Measurements from ENCODE around the gene PDS5A. TPM values are rescaled to one million over a fixed set of nuclear protein-coding genes. Genes with fewer than 3 reads are reported as not detected.
"Not testable (repeated sequence)": the region's sequence is repeated elsewhere in the genome, so short reads cannot be mapped to it uniquely, and the experiment has no call there.

The PDS5A gene, protein sequence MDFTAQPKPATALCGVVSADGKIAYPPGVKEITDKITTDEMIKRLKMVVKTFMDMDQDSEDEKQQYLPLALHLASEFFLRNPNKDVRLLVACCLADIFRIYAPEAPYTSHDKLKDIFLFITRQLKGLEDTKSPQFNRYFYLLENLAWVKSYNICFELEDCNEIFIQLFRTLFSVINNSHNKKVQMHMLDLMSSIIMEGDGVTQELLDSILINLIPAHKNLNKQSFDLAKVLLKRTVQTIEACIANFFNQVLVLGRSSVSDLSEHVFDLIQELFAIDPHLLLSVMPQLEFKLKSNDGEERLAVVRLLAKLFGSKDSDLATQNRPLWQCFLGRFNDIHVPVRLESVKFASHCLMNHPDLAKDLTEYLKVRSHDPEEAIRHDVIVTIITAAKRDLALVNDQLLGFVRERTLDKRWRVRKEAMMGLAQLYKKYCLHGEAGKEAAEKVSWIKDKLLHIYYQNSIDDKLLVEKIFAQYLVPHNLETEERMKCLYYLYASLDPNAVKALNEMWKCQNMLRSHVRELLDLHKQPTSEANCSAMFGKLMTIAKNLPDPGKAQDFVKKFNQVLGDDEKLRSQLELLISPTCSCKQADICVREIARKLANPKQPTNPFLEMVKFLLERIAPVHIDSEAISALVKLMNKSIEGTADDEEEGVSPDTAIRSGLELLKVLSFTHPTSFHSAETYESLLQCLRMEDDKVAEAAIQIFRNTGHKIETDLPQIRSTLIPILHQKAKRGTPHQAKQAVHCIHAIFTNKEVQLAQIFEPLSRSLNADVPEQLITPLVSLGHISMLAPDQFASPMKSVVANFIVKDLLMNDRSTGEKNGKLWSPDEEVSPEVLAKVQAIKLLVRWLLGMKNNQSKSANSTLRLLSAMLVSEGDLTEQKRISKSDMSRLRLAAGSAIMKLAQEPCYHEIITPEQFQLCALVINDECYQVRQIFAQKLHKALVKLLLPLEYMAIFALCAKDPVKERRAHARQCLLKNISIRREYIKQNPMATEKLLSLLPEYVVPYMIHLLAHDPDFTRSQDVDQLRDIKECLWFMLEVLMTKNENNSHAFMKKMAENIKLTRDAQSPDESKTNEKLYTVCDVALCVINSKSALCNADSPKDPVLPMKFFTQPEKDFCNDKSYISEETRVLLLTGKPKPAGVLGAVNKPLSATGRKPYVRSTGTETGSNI (N-terminal part only)
- total RNA-seq (32.8 TPM), polyA plus RNA-seq (ENCODE audit: insufficient read depth in 1 of 8, insufficient read length in 8 of 8, low replicate concordance in 1 of 8) (10 to 100 TPM; 26.9 to 42.1 (median 33.9) TPM)
- long read RNA-seq, donor 1, result 0 reads
- long read RNA-seq, donor 2, result 0 reads
- long read RNA-seq, donor 3, partial matches to known transcripts, result 5 of 6 reads
- long read RNA-seq, donor 3, other reads (novel, unspliced or antisense), result 0 of 6 reads
- long read RNA-seq, donor 4, full-length matches to known transcripts, result 2 of 2 reads
- long read RNA-seq, donor 4, partial matches to known transcripts, result 0 of 2 reads
- long read RNA-seq, donor 4, other reads (novel, unspliced or antisense), result 0 of 2 reads
- long read RNA-seq, donor 5, full-length matches to known transcripts, result 2 of 7 reads
- long read RNA-seq, donor 5, partial matches to known transcripts, result 5 of 7 reads
- long read RNA-seq, donor 5, other reads (novel, unspliced or antisense), result 0 of 7 reads
- long read RNA-seq, donor 6, full-length matches to known transcripts, result 5 of 5 reads
- long read RNA-seq, donor 6, partial matches to known transcripts, result 0 of 5 reads
- long read RNA-seq, donor 6, other reads (novel, unspliced or antisense), result 0 of 5 reads
- long read RNA-seq, donor 7, partial matches to known transcripts, result 0 of 1 reads
- long read RNA-seq, donor 7, other reads (novel, unspliced or antisense), result 0 of 1 reads
- long read RNA-seq, donor 8, partial matches to known transcripts, result 0 of 1 reads
- long read RNA-seq, donor 8, other reads (novel, unspliced or antisense), result 0 of 1 reads
- long read RNA-seq, donor 9, partial matches to known transcripts, result 5 of 5 reads
- long read RNA-seq, donor 9, other reads (novel, unspliced or antisense), result 0 of 5 reads
- long read RNA-seq, donor 10, full-length matches to known transcripts, result 3 of 8 reads
- long read RNA-seq, donor 10, partial matches to known transcripts, result 5 of 8 reads
- long read RNA-seq, donor 10, other reads (novel, unspliced or antisense), result 0 of 8 reads
- long read RNA-seq, donor 11, full-length matches to known transcripts, result 1 of 1 reads
- long read RNA-seq, donor 11, partial matches to known transcripts, result 0 of 1 reads
- long read RNA-seq, donor 11, other reads (novel, unspliced or antisense), result 0 of 1 reads

DNA sequence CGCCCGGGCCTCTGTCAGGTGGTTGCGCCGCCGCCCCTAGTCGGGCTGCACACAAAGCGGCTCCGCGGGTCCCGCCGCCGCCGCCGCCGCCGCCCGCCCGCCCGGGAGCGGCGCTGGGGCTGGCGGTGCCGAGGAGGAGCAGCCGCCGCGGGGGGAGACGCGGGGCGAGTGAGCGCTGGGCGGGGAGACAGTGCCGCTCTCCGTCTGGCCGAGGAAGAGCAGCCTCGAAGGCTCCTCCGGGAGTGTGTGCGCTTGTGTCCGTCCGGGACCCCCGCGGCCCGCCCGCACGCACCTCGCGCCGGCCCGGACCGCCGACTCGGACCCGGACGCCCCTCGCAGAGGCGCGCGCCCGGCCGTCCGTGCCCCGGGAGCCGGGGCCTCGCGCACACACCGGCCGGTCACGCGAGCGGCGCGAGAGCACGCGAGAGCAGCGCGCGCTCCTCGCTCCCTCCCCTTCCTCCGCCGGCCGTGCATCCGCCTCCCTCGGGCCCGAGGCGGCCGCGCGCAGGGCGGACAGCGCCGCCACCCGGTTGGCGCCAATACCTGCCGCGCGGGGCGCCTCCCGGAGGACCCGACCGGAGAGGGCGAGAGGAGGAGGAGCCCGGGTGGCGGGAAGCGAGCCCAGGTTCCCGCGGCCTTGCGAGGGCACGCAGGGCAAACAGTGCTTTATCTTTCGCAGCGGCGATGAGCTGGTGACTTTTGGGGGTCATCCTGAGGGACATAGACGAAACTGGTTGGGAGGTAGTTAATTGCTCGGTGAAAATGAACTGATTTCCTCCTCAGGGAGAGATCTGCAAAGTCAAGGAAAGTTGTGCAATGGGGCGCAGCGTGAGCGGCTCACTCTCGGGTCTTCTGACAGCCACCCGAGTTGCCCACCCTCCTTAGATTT, at the start of gene PDS5A:
Gene PDS5A (minus strand): TSS at position 423 of the 889 bp plus-strand sequence. CDS start 1,334 bp downstream, outside the sequence.
- peak; percentile 96 for DNase-seq
- peaks cover 19% of the 10 kb centered on the region for H3K36me3 ChIP-seq (ENCODE audit: control insufficient read depth, insufficient read depth, low read length)
- peak within 1 kb of the TSS; percentile 96 for H3K27ac ChIP-seq (ENCODE audit: low read length)
- no peaks in the 10 kb centered on the region for H3K9me3 ChIP-seq (replicated peaks; ENCODE audit: control insufficient read depth, low read depth, low read length)
- peak within 1 kb of the TSS; percentile 93 for H3K4me3 ChIP-seq (ENCODE audit: low read length)
- peaks cover 9% of the 10 kb centered on the region for H3K4me1 ChIP-seq (ENCODE audit: control insufficient read depth, insufficient read depth, low read length)
- no peaks in the 10 kb centered on the region for H3K27me3 ChIP-seq (ENCODE audit: control insufficient read depth, insufficient read depth, low read length)
- WGBS (ENCODE audit: insufficient coverage), result under 1% methylated on average over 102 of the region's 117 CpGs

DNA sequence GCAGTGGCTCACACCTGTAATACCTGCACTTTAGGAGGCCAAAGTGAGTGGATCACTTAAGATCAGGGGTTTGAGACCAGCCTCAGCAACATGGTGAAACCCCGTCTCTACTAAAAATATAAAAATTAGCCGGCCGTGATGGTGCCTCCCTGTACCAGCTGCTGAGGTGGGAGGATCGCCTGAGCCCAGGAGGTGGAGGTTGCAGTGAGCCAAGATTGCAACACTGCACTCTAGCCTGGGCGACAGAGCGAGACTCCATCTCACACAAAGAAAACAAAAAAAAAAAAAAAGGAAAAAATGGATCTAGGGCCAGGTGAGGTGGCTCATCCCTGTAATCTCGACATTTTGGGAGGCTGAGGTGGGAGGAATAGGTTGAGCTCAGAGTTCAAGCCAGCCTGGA, 46.3 kb upstream of the PDS5A start:
- H3K27ac ChIP-seq (ENCODE audit: low read length); H3K36me3 ChIP-seq (ENCODE audit: control insufficient read depth, insufficient read depth, low read length); DNase-seq; H3K9me3 ChIP-seq (replicated peaks; ENCODE audit: control insufficient read depth, low read depth, low read length); H3K4me3 ChIP-seq (ENCODE audit: low read length); H3K27me3 ChIP-seq (ENCODE audit: control insufficient read depth, insufficient read depth, low read length); H3K4me1 ChIP-seq (ENCODE audit: control insufficient read depth, insufficient read depth, low read length): not testable (repeated sequence)
- WGBS (ENCODE audit: insufficient coverage), result 86% methylated on average over 1 of the region's 7 CpGs

DNA sequence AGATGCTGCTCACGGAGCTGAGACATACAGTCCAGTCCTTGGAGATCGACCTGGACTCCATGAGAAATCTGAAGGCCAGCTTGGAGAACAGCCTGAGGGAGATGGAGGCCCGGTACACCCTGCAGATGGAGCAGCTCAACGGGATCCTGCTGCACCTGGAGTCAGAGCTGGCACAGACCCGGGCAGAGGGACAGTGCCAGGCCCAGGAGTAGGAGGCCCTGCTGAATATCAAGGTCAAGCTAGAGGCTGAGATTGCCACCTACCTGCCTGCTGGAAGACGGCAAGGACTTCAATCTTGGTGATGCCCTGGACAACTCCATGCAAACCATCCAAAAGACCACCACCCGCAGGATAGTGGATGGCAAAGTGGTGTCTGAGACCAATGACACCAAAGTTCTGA, 43.4 kb upstream of the PDS5A start:
- H3K27me3 ChIP-seq (ENCODE audit: control insufficient read depth, insufficient read depth, low read length); H3K9me3 ChIP-seq (replicated peaks; ENCODE audit: control insufficient read depth, low read depth, low read length); H3K27ac ChIP-seq (ENCODE audit: low read length); DNase-seq; H3K4me1 ChIP-seq (ENCODE audit: control insufficient read depth, insufficient read depth, low read length); H3K36me3 ChIP-seq (ENCODE audit: control insufficient read depth, insufficient read depth, low read length); H3K4me3 ChIP-seq (ENCODE audit: low read length): not testable (repeated sequence)
- 96% methylated on average over 5 of the region's 7 CpGs for WGBS (ENCODE audit: insufficient coverage)

DNA sequence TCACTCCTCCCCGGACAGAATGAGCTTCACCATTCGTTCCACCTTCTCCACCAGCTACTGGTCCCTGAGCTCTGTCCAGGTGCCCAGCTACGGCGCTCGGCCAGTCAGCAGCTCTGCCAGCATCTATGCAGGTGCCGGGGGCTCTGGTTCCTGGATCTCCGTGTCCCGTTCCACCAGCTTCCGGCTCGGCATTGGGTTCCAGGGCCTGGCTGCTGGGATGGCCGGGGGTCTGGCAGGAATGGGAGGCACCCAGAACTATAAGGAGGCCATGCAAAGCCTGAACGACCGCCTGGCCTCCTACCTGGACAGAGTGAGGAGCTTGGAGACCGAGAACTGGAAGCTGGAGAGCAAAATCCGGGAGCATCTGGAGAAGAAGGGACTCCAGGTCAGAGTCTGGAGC, 42.5 kb upstream of the PDS5A start:
- no peaks in the 10 kb centered on the region for H3K9me3 ChIP-seq (replicated peaks; ENCODE audit: control insufficient read depth, low read depth, low read length)
- 90% methylated on average over 15 of the region's 15 CpGs for WGBS (ENCODE audit: insufficient coverage)
- no peaks in the 10 kb centered on the region for H3K27me3 ChIP-seq (ENCODE audit: control insufficient read depth, insufficient read depth, low read length)
- no peak overlapping the region for H3K27ac ChIP-seq (ENCODE audit: low read length)
- no peaks in the 10 kb centered on the region for H3K36me3 ChIP-seq (ENCODE audit: control insufficient read depth, insufficient read depth, low read length)
- no peaks in the 10 kb centered on the region for H3K4me1 ChIP-seq (ENCODE audit: control insufficient read depth, insufficient read depth, low read length)
- no peak for DNase-seq
- no peak overlapping the region for H3K4me3 ChIP-seq (ENCODE audit: low read length)

DNA sequence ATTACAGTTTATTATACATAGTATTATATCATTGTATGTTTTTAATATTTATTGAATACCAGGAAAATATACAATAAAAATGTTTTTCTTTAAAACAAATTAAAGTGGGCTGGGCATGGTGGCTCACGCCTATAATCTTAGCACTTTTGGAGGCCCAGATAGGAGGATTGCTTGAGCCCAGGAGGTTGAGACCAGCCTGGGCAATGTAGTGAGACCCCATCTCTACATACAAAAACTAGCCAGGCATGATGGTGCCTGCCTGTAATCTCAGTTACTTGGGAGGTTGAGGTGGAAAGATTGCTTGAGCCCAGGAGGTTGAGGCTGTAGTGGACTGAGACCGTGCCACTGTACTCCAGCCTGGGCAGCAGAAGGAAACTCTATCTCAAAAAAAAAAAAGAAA, 38.3 kb upstream of the PDS5A start:
- H3K4me3 ChIP-seq (ENCODE audit: low read length), result no peak overlapping the region
- H3K36me3 ChIP-seq (ENCODE audit: control insufficient read depth, insufficient read depth, low read length), result no peaks in the 10 kb centered on the region
- no peaks in the 10 kb centered on the region for H3K9me3 ChIP-seq (replicated peaks; ENCODE audit: control insufficient read depth, low read depth, low read length)
- H3K27ac ChIP-seq (ENCODE audit: low read length), result no peak overlapping the region
- H3K27me3 ChIP-seq (ENCODE audit: control insufficient read depth, insufficient read depth, low read length), result no peaks in the 10 kb centered on the region
- no peak for DNase-seq
- no CpG with 5 or more reads among the region's 2 CpGs for WGBS (ENCODE audit: insufficient coverage)
- no peaks in the 10 kb centered on the region for H3K4me1 ChIP-seq (ENCODE audit: control insufficient read depth, insufficient read depth, low read length)

DNA sequence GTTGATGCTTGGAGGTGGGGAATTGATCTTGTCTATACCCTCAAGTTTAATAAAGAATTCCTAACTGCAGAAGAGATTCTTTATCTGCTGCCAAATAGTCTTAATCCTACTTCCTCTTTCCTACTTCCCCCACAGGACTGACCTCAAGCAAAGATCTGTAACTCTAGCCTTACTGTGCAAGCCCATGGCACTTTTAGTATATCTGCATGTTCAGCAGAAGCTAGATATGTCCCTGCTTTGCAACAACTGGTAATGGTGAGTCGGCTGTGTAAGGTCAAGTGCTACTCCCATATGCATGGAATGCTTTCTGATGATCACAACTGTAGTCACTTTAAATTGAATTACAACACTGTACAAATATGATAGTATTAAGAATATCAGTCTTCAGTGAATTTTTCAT, 26.3 kb upstream of the PDS5A start:
- Histone ChIP-seq H3K9me3 (replicated peaks; ENCODE audit: control insufficient read depth, low read depth, low read length) (no peaks in the 10 kb centered on the region), H3K4me3 (ENCODE audit: low read length) (no peak overlapping the region), H3K36me3 (ENCODE audit: control insufficient read depth, insufficient read depth, low read length) (no peaks in the 10 kb centered on the region), H3K27ac (ENCODE audit: low read length) (no peak overlapping the region), H3K4me1 (ENCODE audit: control insufficient read depth, insufficient read depth, low read length) (no peaks in the 10 kb centered on the region), H3K27me3 (ENCODE audit: control insufficient read depth, insufficient read depth, low read length) (no peaks in the 10 kb centered on the region)
- peak; percentile 67 for DNase-seq
- no CpG with 5 or more reads among the region's 1 CpG for WGBS (ENCODE audit: insufficient coverage)

DNA sequence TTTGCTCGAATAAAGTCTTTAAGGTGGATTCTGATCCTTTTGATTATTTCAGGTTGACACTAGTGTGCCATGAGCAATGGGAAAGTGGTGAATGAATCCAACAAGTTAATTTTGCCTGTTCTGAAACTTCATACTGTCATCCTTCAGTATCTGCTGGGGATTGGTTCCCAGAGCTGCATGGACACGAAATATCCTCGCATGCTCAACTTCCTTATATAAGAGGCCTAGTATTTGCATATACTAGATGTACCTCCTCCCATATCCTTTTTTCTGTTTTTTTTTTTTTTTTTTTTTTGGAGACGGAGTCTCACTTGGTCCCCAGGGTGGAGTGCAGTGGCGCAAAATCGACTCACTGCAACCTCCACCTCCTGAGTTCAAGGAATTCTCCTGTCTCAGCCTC, 23.0 kb upstream of the PDS5A start:
- no peak for DNase-seq
- Histone ChIP-seq H3K36me3 (ENCODE audit: control insufficient read depth, insufficient read depth, low read length) (no peaks in the 10 kb centered on the region), H3K9me3 (replicated peaks; ENCODE audit: control insufficient read depth, low read depth, low read length) (no peaks in the 10 kb centered on the region), H3K4me3 (ENCODE audit: low read length) (no peak overlapping the region), H3K4me1 (ENCODE audit: control insufficient read depth, insufficient read depth, low read length) (no peaks in the 10 kb centered on the region), H3K27me3 (ENCODE audit: control insufficient read depth, insufficient read depth, low read length) (no peaks in the 10 kb centered on the region), H3K27ac (ENCODE audit: low read length) (no peak overlapping the region)
- no CpG with 5 or more reads among the region's 6 CpGs for WGBS (ENCODE audit: insufficient coverage)

DNA sequence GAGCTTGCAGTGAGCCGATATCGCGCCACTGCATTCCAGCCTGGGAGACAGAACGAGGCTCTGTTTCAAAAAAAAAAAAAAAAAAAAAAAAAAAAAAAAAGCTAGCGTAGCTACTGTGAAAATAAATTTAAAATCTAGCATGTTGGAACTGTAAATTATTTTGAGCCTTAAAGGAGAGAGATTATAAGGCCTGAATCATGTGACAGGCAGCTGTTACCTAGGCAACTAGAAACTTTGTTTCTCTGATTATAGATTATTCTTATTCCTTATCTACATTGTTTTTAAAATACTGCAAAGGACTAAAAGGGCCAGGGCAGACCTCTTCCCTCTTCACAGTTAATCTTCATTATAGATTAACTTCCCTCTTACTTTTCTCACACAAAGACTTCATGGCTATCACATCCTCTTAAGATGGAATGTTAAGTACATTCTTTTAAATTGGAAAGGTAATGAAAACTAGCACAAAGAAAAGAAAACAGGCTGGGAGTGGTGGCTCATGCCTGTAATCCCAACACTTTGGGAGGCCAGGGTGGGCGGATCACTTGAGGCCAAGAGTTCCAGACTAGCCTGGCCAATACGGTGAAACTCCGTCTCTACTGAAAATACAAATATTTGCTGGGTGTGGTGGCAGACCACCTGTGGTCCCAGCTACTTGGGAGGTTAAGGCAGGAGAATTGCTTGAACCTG, 21.1 kb upstream of the PDS5A start:
- DNase-seq, result no peak
- Histone ChIP-seq H3K27ac (ENCODE audit: low read length) (no peak overlapping the region), H3K27me3 (ENCODE audit: control insufficient read depth, insufficient read depth, low read length) (no peaks in the 10 kb centered on the region), H3K36me3 (ENCODE audit: control insufficient read depth, insufficient read depth, low read length) (no peaks in the 10 kb centered on the region), H3K4me1 (ENCODE audit: control insufficient read depth, insufficient read depth, low read length) (no peaks in the 10 kb centered on the region), H3K4me3 (ENCODE audit: low read length) (no peak overlapping the region), H3K9me3 (replicated peaks; ENCODE audit: control insufficient read depth, low read depth, low read length) (no peaks in the 10 kb centered on the region)
- WGBS (ENCODE audit: insufficient coverage), result 83% methylated on average over 3 of the region's 8 CpGs
